OCI-LY1 (cell line): ENCODE data around the gene PHF19.

Experiments used
- H2AFZ ChIP-seq: fragments of 200-600 bp; sonication (generic), shearing (Covaris generic); 2 replicates; pipeline ENCODE4 v1.6.0; 2014; ENCODE audit warnings: antibody characterized with exemption, mild to moderate bottlenecking, low read length
- H3F3A ChIP-seq: fragments of 200-600 bp; sonication (generic), shearing (Covaris generic); 2 replicates; pipeline ENCODE4 v1.6.0; 2014; ENCODE audit warnings: mild to moderate bottlenecking, antibody characterized with exemption, low read length, moderate library complexity; ENCODE audit not compliant: insufficient read depth
- H3K27ac ChIP-seq: fragments of 200-600 bp; sonication (generic); 2 replicates; pipeline ENCODE4 v1.5.1; 2014; ENCODE audit warnings: low read length, mixed run types, mild to moderate bottlenecking, low read depth; ENCODE audit not compliant: poor library complexity, severe bottlenecking
- H3K27me3 ChIP-seq: fragments of 200-600 bp; sonication (generic); 2 replicates; pipeline ENCODE4 v1.6.0; 2014; ENCODE audit warnings: antibody characterized with exemption, mild to moderate bottlenecking, low read length, moderate library complexity; ENCODE audit not compliant: insufficient read depth
- H3K36me3 ChIP-seq: fragments of 200-600 bp; sonication (generic); 2 replicates; pipeline ENCODE4 v1.6.1; 2014; ENCODE audit warnings: mild to moderate bottlenecking, antibody characterized with exemption, low read length, moderate library complexity, mixed read lengths; ENCODE audit not compliant: insufficient read depth
- H3K4me1 ChIP-seq: fragments of 200-600 bp; sonication (generic); 2 replicates; pipeline ENCODE4 v1.5.1; 2014; ENCODE audit warnings: mild to moderate bottlenecking, low read length, moderate library complexity; ENCODE audit not compliant: insufficient read depth, severe bottlenecking
- H3K4me2 ChIP-seq: fragments of 200-600 bp; sonication (generic), shearing (Covaris generic); 2 replicates; pipeline ENCODE4 v1.6.1; 2014; ENCODE audit warnings: low read length
- H3K4me3 ChIP-seq: fragments of 200-600 bp; sonication (generic); 2 replicates; pipeline ENCODE4 v1.5.1; 2014; ENCODE audit warnings: low read length, low read depth, mild to moderate bottlenecking, mixed read lengths; ENCODE audit not compliant: poor library complexity, severe bottlenecking
- H3K79me2 ChIP-seq: fragments of 200-600 bp; shearing (Covaris generic); 2 replicates; pipeline ENCODE4 v1.6.1; 2016; ENCODE audit warnings: mixed run types, low read length, mixed read lengths; ENCODE audit not compliant: insufficient read depth
- H3K9ac ChIP-seq: fragments of 200-600 bp; sonication (generic), shearing (Covaris generic); 2 replicates; pipeline ENCODE4 v1.6.1; 2014; ENCODE audit warnings: mild to moderate bottlenecking, low read length, mixed read lengths
- H3K9me2 ChIP-seq: fragments of 200-600 bp; sonication (generic), shearing (Covaris generic); 2 replicates; pipeline ENCODE4 v1.6.1; 2014; ENCODE audit warnings: low read depth, mild to moderate bottlenecking, low read length, mixed read lengths
- H3K9me3 ChIP-seq: fragments of 200-600 bp; shearing (Covaris generic); 2 replicates; pipeline ENCODE4 v1.6.1; 2014; ENCODE audit warnings: low read length, mixed read lengths
- H4K20me1 ChIP-seq: fragments of 200-600 bp; sonication (generic), shearing (Covaris generic); 2 replicates; pipeline ENCODE4 v1.6.0; 2016; ENCODE audit warnings: mild to moderate bottlenecking, low read length; ENCODE audit not compliant: insufficient read depth
- EZH2 ChIP-seq: fragments of 200-600 bp; sonication (generic), shearing (Covaris generic); IDR thresholded peaks from 2 replicates; pipeline ENCODE4 v1.8.0; 2017; ENCODE audit warnings: borderline replicate concordance, mixed run types, mild to moderate bottlenecking, antibody characterized with exemption, low read length, moderate library complexity, mixed read lengths
- TF ChIP-seq, protein P1 (sequence below): fragments of 200-600 bp; sonication (generic), shearing (Covaris generic); IDR thresholded peaks from 2 replicates; pipeline ENCODE4 v1.5.1; 2017; ENCODE audit warnings: mild to moderate bottlenecking, antibody characterized with exemption, low read length, moderate library complexity, mixed read lengths

PHF19 gene

DNA sequence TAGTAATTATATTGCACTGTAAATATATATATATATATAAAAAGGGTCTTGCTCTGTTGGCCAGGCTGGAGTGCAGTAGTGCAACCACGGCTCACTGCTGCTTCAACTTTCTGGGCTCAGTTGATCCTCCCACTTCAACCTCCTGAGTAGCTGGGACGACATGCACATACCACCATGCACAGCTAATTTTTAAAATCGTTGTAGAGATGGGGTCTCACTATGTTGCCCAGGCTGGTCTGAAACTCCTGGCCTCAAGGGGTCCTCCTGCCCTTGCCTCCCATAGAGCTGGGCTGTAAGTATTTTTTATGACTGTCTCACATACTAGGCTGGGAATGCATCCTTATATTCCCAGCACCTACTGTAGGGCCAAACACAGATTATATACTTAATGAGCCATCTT, 46.1 kb downstream of the PHF19 start:
- H3K4me3 ChIP-seq = no peak overlapping the region
- no peaks in the 10 kb centered on the region for H3K79me2 ChIP-seq
- no peak overlapping the region for H3K4me2 ChIP-seq
- H3K9ac ChIP-seq = no peak overlapping the region
- H3F3A ChIP-seq = no peaks in the 10 kb centered on the region
- no peak overlapping the region for H2AFZ ChIP-seq
- TF ChIP-seq, protein P1, sequence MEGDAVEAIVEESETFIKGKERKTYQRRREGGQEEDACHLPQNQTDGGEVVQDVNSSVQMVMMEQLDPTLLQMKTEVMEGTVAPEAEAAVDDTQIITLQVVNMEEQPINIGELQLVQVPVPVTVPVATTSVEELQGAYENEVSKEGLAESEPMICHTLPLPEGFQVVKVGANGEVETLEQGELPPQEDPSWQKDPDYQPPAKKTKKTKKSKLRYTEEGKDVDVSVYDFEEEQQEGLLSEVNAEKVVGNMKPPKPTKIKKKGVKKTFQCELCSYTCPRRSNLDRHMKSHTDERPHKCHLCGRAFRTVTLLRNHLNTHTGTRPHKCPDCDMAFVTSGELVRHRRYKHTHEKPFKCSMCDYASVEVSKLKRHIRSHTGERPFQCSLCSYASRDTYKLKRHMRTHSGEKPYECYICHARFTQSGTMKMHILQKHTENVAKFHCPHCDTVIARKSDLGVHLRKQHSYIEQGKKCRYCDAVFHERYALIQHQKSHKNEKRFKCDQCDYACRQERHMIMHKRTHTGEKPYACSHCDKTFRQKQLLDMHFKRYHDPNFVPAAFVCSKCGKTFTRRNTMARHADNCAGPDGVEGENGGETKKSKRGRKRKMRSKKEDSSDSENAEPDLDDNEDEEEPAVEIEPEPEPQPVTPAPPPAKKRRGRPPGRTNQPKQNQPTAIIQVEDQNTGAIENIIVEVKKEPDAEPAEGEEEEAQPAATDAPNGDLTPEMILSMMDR = no peak
- no peak for TF ChIP-seq EZH2
- peaks cover 87% of the 10 kb centered on the region for H3K36me3 ChIP-seq
- H4K20me1 ChIP-seq = no peaks in the 10 kb centered on the region
- no peaks in the 10 kb centered on the region for H3K27me3 ChIP-seq
- no peak overlapping the region for H3K27ac ChIP-seq
- no peaks in the 10 kb centered on the region for H3K9me3 ChIP-seq
- H3K4me1 ChIP-seq = no peaks in the 10 kb centered on the region
- no peaks in the 10 kb centered on the region for H3K9me2 ChIP-seq

DNA sequence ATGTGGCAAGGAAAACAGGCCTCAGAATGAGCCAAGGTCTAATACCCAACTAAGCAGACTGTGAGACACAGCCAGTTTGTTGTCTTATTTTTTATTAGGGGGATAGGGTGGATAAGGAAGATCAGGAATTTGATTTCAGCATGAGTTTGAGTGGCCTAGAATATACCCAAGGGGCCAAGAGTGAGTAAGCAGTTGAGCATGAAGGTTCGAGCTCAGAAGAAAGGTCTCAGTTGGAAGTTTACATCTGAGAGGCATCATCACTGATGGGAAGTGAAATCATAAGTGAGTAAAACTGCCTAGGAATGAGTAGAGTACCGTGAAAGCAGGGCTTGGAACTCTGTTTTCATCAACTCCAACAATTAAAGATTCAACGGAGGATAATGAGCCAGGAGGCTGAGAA, 46.8 kb downstream of the PHF19 start:
- Histone ChIP-seq H3K79me2 (no peaks in the 10 kb centered on the region), H4K20me1 (no peaks in the 10 kb centered on the region), H3K4me2 (no peak overlapping the region), H3F3A (no peaks in the 10 kb centered on the region), H3K36me3 (peaks cover 82% of the 10 kb centered on the region), H3K4me1 (no peaks in the 10 kb centered on the region), H2AFZ (no peak overlapping the region), H3K9me2 (no peaks in the 10 kb centered on the region), H3K27me3 (no peaks in the 10 kb centered on the region), H3K9me3 (no peaks in the 10 kb centered on the region), H3K27ac (no peak overlapping the region), H3K9ac (no peak overlapping the region), H3K4me3 (no peak overlapping the region)
- TF ChIP-seq EZH2 = no peak
- TF ChIP-seq, protein P1 = no peak

DNA sequence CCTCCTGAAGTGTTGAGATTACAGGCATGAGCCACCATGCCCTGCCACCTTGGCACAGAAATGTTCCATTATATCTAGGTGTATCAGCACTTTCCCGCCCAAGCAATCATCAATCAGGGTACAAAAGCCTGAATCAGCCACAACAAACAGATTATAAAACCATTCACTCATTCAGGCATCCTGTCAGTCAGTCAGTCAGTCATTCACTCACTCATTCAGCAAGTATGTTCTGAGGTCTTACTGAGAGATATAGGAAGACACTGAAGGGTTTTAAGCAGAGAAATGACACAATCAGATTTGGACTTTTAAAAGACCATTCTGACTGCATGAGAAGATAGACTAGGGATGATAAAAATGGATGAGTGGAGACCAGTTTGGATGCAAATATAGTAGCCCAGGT, 47.3 kb downstream of the PHF19 start:
- H3K9me3 ChIP-seq = no peaks in the 10 kb centered on the region
- H3K9ac ChIP-seq = no peak overlapping the region
- H3K4me2 ChIP-seq = no peak overlapping the region
- no peak for TF ChIP-seq EZH2
- TF ChIP-seq, protein P1 = no peak
- H3K27ac ChIP-seq = no peak overlapping the region
- peaks cover 82% of the 10 kb centered on the region for H3K36me3 ChIP-seq
- no peaks in the 10 kb centered on the region for H3K9me2 ChIP-seq
- no peaks in the 10 kb centered on the region for H3K79me2 ChIP-seq
- no peak overlapping the region for H3K4me3 ChIP-seq
- no peak overlapping the region for H2AFZ ChIP-seq
- no peaks in the 10 kb centered on the region for H3K27me3 ChIP-seq
- H3K4me1 ChIP-seq = no peaks in the 10 kb centered on the region
- no peaks in the 10 kb centered on the region for H4K20me1 ChIP-seq
- no peaks in the 10 kb centered on the region for H3F3A ChIP-seq
